ENCODE measurements around the gene IFT81. TPM values are rescaled to one million over a fixed set of nuclear protein-coding genes. Genes with fewer than 3 reads are reported as not detected.
A peak's percentile ranks its signal among the peaks of the same experiment; 100 is the strongest.

IFT81 gene
- total and polyA plus RNA-seq, 2 of the 13 experiments (the other 11 are each of a cell fraction or from before 2014, with no cell fraction given), result 4.2 to 13.0 TPM

DNA sequence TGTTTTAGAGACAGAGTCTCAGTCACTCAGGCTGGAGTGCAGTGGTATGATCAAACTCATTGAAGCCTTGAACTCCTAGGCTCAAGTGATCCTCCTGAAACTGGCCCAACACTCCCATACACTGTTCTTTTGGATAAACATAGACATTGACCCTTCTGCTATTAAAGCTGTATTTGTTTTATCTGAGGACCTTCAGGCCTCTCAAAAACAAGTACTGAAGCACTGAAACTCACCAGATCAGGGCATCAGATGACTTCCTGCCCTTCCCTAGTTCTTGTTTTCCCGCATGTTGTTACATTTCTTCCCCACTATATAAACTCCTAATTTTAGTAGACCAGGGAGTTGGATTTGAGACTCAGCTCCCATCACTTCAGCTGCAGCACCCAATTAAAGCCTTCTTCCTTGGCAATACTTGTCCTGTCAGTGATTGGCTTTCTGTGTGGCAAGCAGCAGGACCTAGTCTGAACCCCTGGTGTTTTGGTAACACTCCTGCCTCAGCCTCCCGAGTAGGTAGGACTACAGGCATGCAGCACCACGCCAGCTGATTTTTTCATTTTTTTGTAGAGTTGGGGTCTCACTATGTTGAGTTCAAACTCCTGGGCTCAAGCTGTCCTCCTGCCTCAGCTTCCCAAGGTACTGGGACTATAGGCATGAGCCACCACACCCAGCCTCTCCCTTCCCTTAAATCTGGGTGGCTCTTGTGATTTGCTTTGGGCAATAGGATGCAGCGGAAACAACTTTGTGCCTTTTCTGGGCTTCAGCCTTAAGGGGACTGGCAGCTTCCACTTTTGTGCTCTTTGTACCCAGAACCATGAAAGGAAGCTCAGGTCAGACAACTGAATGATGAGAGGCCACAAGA, 12.5 kb upstream of the IFT81 start (continued):
- TF ChIP-seq, protein P1, sequence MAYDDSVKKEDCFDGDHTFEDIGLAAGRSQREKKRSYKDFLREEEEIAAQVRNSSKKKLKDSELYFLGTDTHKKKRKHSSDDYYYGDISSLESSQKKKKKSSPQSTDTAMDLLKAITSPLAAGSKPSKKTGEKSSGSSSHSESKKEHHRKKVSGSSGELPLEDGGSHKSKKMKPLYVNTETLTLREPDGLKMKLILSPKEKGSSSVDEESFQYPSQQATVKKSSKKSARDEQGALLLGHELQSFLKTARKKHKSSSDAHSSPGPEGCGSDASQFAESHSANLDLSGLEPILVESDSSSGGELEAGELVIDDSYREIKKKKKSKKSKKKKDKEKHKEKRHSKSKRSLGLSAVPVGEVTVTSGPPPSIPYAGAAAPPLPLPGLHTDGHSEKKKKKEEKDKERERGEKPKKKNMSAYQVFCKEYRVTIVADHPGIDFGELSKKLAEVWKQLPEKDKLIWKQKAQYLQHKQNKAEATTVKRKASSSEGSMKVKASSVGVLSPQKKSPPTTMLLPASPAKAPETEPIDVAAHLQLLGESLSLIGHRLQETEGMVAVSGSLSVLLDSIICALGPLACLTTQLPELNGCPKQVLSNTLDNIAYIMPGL (CRISPR knock-in tag; IDR thresholded peaks at IDR 0.05; ENCODE audit: borderline replicate concordance in 1 of 2, low read depth in 1 of 2), result no peak
- no peak for TF ChIP-seq DR1 (CRISPR knock-in tag; IDR thresholded peaks at IDR 0.05)
- no peak for TF ChIP-seq MTF2 (CRISPR knock-in tag; IDR thresholded peaks at IDR 0.05; ENCODE audit: borderline replicate concordance)
- no peak for TF ChIP-seq FLYWCH1 (CRISPR knock-in tag; IDR thresholded peaks at IDR 0.05)
- peak in 1 of 2 experiments; percentile 18; a peak in 1 of 4 replicates for TF ChIP-seq NR2F1 (CRISPR knock-in tag; IDR thresholded peaks at IDR 0.05)
- peak; percentile 63; the same call in 1 of the 2 replicates for TF ChIP-seq STAT6 (CRISPR knock-in tag; IDR thresholded peaks at IDR 0.05; ENCODE audit: borderline replicate concordance)
- TF ChIP-seq SRF (IDR thresholded peaks at IDR 0.05; ENCODE audit: low read depth, low read length), result no peak
- TF ChIP-seq DNMT3B (CRISPR knock-in tag; conservative IDR thresholded peaks at IDR 0.05), result no peak
- TF ChIP-seq TEAD3 (CRISPR knock-in tag; optimal IDR thresholded peaks at IDR 0.05; ENCODE audit: borderline replicate concordance), result no peak
- no peak; the same call in none of the 2 replicates for TF ChIP-seq ZFX (CRISPR knock-in tag; IDR thresholded peaks at IDR 0.05; ENCODE audit: low read depth)
- no peak for TF ChIP-seq ZNF776 (CRISPR knock-in tag; IDR thresholded peaks at IDR 0.05)
- TF ChIP-seq ASH2L (IDR thresholded peaks at IDR 0.05; ENCODE audit: insufficient read length, low read depth, low read length), result peak; percentile 85
- TF ChIP-seq ZNF121 (CRISPR knock-in tag; IDR thresholded peaks at IDR 0.05), result no peak
- TF ChIP-seq ZNF607 (CRISPR knock-in tag; IDR thresholded peaks at IDR 0.05; ENCODE audit: borderline replicate concordance), result 0 out of 2 replicates have a peak, but pooled peaks have one; percentile 52
- no peak for TF ChIP-seq ZNF703 (CRISPR knock-in tag; IDR thresholded peaks at IDR 0.05; ENCODE audit: borderline replicate concordance)
- TF ChIP-seq ZNF12 (CRISPR knock-in tag; IDR thresholded peaks at IDR 0.05), result no peak
- no peak for TF ChIP-seq ZSCAN29 (CRISPR knock-in tag; conservative IDR thresholded peaks at IDR 0.05)
- TF ChIP-seq ZNF496 (CRISPR knock-in tag; IDR thresholded peaks at IDR 0.05; ENCODE audit: insufficient replicate concordance), result no peak
- TF ChIP-seq, protein P2, sequence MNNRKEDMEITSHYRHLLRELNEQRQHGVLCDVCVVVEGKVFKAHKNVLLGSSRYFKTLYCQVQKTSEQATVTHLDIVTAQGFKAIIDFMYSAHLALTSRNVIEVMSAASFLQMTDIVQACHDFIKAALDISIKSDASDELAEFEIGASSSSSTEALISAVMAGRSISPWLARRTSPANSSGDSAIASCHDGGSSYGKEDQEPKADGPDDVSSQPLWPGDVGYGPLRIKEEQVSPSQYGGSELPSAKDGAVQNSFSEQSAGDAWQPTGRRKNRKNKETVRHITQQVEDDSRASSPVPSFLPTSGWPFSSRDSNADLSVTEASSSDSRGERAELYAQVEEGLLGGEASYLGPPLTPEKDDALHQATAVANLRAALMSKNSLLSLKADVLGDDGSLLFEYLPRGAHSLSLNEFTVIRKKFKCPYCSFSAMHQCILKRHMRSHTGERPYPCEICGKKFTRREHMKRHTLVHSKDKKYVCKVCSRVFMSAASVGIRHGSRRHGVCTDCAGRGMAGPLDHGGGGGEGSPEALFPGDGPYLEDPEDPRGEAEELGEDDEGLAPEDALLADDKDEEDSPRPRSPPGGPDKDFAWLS (CRISPR knock-in tag; IDR thresholded peaks at IDR 0.05; ENCODE audit: borderline replicate concordance), result no peak
- TF ChIP-seq ZNF713 (CRISPR knock-in tag; IDR thresholded peaks at IDR 0.05), result no peak
- no peak for TF ChIP-seq PBX2 (CRISPR knock-in tag; IDR thresholded peaks at IDR 0.05)

All from HepG2 (cell line).